Measurements from ENCODE around the gene EPPIN. TPM values are rescaled to one million over a fixed set of nuclear protein-coding genes. Genes with fewer than 3 reads are reported as not detected.

EPPIN gene
- total RNA-seq, 2 experiments from 2014 or later: not detected

DNA sequence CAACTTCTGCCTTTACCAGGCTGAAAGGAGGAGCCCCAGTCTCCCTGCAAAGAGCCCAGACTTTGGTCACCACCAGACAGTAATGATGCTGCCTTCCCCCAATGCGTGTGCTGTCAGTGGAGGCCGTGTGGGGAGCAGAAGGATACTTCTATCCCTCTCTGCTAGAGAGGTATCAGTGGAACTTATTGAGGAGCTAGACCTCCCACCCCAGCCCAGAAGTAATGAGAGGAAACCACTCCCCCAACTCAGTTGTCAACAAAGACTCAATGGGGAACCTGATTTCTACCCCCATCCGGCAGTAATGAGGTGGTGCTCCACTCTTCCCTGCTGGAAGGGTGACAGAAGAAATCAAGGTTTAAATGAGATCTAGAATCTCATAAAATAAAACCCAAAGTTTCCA lies 36.3 kb upstream of the EPPIN start:
- H3K4me1 Mint-ChIP-seq (ENCODE audit: low read depth): no peaks in the 10 kb centered on the region
- H3K27me3 ChIP-seq (ENCODE audit: control insufficient read depth in 1 of 2, insufficient read depth in 2 of 2, low read length in 2 of 2): peaks cover 5 to 14% of the 10 kb centered on the region in 2 experiments
- H3K27ac ChIP-seq (ENCODE audit: low read depth in 1 of 2, low read length in 2 of 2): no peak overlapping the region
- no peaks in the 10 kb centered on the region for H3K4me1 ChIP-seq (ENCODE audit: insufficient read depth, low read length)
- no peaks in the 10 kb centered on the region for H3K9me3 Mint-ChIP-seq
- intact Hi-C loops (cut with DNase I, micrococcal nuclease): no loop called here
- H3K36me3 Mint-ChIP-seq (ENCODE audit: low read depth): no peaks in the 10 kb centered on the region
- DNase-seq (no peak), ATAC-seq (ENCODE audit: poor library complexity) (no peak)
- H3K27ac Mint-ChIP-seq: no peak overlapping the region
- H3K4me3 ChIP-seq (ENCODE audit: low read length): no peak overlapping the region
- ChIA-PET POLR2A (no interaction called here), CTCF (no interaction called here)
- no peak overlapping the region for H3K4me3 Mint-ChIP-seq
- peaks cover 27% of the 10 kb centered on the region for H3K27me3 Mint-ChIP-seq
- no peaks in the 10 kb centered on the region for H3K9me3 ChIP-seq (ENCODE audit: control insufficient read depth in 1 of 2, insufficient read depth in 1 of 2, low read length in 2 of 2)
- TF ChIP-seq, protein P1, sequence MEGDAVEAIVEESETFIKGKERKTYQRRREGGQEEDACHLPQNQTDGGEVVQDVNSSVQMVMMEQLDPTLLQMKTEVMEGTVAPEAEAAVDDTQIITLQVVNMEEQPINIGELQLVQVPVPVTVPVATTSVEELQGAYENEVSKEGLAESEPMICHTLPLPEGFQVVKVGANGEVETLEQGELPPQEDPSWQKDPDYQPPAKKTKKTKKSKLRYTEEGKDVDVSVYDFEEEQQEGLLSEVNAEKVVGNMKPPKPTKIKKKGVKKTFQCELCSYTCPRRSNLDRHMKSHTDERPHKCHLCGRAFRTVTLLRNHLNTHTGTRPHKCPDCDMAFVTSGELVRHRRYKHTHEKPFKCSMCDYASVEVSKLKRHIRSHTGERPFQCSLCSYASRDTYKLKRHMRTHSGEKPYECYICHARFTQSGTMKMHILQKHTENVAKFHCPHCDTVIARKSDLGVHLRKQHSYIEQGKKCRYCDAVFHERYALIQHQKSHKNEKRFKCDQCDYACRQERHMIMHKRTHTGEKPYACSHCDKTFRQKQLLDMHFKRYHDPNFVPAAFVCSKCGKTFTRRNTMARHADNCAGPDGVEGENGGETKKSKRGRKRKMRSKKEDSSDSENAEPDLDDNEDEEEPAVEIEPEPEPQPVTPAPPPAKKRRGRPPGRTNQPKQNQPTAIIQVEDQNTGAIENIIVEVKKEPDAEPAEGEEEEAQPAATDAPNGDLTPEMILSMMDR (IDR thresholded peaks at IDR 0.05): no peak
- H3K36me3 ChIP-seq (ENCODE audit: insufficient read depth, low read length): no peaks in the 10 kb centered on the region

DNA sequence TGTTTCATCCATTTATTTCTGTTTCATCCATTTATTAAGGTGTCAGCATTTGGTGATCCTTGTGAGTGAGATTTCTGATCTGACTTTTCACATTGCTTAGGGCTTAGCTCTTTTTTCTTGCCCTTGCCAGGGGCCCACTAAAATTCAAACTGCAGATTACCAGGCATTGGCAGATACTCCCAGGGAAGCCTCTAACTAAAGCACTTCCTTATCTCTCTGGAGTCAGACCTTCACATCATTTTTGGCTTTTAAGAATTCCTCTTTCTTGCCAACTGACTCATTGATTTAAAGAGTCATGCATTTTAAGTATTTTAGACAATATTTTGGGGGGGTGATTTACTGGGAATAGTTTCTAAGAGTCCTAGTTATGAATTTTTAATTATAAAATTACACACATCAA lies 34.5 kb upstream of the EPPIN start:
- TF ChIP-seq, protein P1 (IDR thresholded peaks at IDR 0.05): no peak
- Histone ChIP-seq H3K4me3 (ENCODE audit: low read length) (no peak overlapping the region), H3K27ac (ENCODE audit: low read depth in 1 of 2, low read length in 2 of 2) (no peak overlapping the region), H3K36me3 (ENCODE audit: insufficient read depth, low read length) (no peaks in the 10 kb centered on the region), H3K9me3 (ENCODE audit: control insufficient read depth in 1 of 2, insufficient read depth in 1 of 2, low read length in 2 of 2) (no peaks in the 10 kb centered on the region), H3K27me3 (ENCODE audit: control insufficient read depth in 1 of 2, insufficient read depth in 2 of 2, low read length in 2 of 2) (peaks cover 5 to 14% of the 10 kb centered on the region in 2 experiments), H3K4me1 (ENCODE audit: insufficient read depth, low read length) (no peaks in the 10 kb centered on the region)
- no peak overlapping the region for H3K27ac Mint-ChIP-seq
- no peak overlapping the region for H3K4me3 Mint-ChIP-seq
- CTCF ChIA-PET: no interaction called here
- no peaks in the 10 kb centered on the region for H3K9me3 Mint-ChIP-seq
- intact Hi-C loops (cut with DNase I, micrococcal nuclease): no loop called here
- ATAC-seq (ENCODE audit: poor library complexity) (no peak), DNase-seq (no peak)
- no peaks in the 10 kb centered on the region for H3K36me3 Mint-ChIP-seq (ENCODE audit: low read depth)
- POLR2A ChIA-PET: no interaction called here
- no peaks in the 10 kb centered on the region for H3K4me1 Mint-ChIP-seq (ENCODE audit: low read depth)
- H3K27me3 Mint-ChIP-seq: peaks cover 22% of the 10 kb centered on the region

DNA sequence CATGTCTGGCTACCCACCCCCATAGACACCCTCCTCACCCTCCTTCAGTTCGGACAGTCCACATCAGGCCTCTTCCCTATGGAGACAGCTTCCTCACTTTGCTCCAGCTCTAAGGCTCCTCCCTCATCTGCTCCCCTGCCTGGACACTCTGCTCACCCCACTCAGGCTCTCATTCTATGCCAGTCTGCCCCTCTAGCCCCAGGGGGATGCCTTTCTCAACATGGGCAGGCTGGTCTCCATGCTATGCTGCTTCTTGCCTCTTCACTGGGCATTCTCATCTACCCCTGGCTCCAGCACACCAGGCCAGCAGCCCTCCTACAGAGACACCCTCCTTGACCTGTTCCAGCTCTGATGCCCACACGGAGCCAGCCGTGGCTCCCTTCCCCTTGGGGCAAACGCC lies 32.0 kb upstream of the EPPIN start, which contains the start of gene WFDC8:
TSS of gene WFDC8 (minus strand) at position 101 of the 400 bp plus-strand sequence. CDS start at position 64, 37 bp downstream.
- H3K27ac ChIP-seq (ENCODE audit: low read depth in 1 of 2, low read length in 2 of 2): no peak within 1 kb of the TSS
- H3K4me3 ChIP-seq (ENCODE audit: low read length): no peak within 1 kb of the TSS

More for the DNA sequence above, 32.0 kb upstream of the EPPIN start, which contains the start of gene WFDC8:
- Histone ChIP-seq H3K27me3 (ENCODE audit: control insufficient read depth in 1 of 2, insufficient read depth in 2 of 2, low read length in 2 of 2) (peaks cover 5 to 14% of the 10 kb centered on the region in 2 experiments), H3K4me1 (ENCODE audit: insufficient read depth, low read length) (no peaks in the 10 kb centered on the region), H3K36me3 (ENCODE audit: insufficient read depth, low read length) (no peaks in the 10 kb centered on the region), H3K9me3 (ENCODE audit: control insufficient read depth in 1 of 2, insufficient read depth in 1 of 2, low read length in 2 of 2) (no peaks in the 10 kb centered on the region)
- ATAC-seq (ENCODE audit: poor library complexity) (no peak), DNase-seq (no peak)
- H3K9me3 Mint-ChIP-seq: no peaks in the 10 kb centered on the region
- POLR2A ChIA-PET: no interaction called here
- TF ChIP-seq, protein P1 (IDR thresholded peaks at IDR 0.05): no peak
- H3K4me3 Mint-ChIP-seq: no peak within 1 kb of the TSS
- no peaks in the 10 kb centered on the region for H3K36me3 Mint-ChIP-seq (ENCODE audit: low read depth)
- intact Hi-C loops (cut with DNase I, micrococcal nuclease): no loop called here
- H3K4me1 Mint-ChIP-seq (ENCODE audit: low read depth): no peaks in the 10 kb centered on the region
- peaks cover 27% of the 10 kb centered on the region for H3K27me3 Mint-ChIP-seq
- CTCF ChIA-PET: no interaction called here
- no peak within 1 kb of the TSS for H3K27ac Mint-ChIP-seq

Measured in CD4-positive, alpha-beta T cell (primary cell).